Neural cell (in vitro differentiated cells): ENCODE measurements around the gene TOP1. TPM values are rescaled to one million over a fixed set of nuclear protein-coding genes. Genes with fewer than 3 reads are reported as not detected.

Experiments used
- H2AFZ ChIP-seq: fragments of 200-600, 300-800 bp; sonication (generic), shearing (Covaris generic); 2 replicates; pipeline ENCODE4 v1.6.0; 2014; ENCODE audit warnings: low read depth, mild to moderate bottlenecking, antibody characterized with exemption, low read length, moderate library complexity
- H3F3A ChIP-seq: fragments of 200-600 bp; shearing (Covaris generic); 2 replicates; pipeline ENCODE4 v1.6.1; 2016; ENCODE audit warnings: mild to moderate bottlenecking, moderate library complexity, mixed read lengths, antibody characterized with exemption, low read length; ENCODE audit not compliant: insufficient read depth, poor library complexity, severe bottlenecking
- H3K27ac ChIP-seq: fragments of 200-600, 300-800 bp; sonication (generic), shearing (Covaris generic); 2 replicates; pipeline ENCODE4 v1.5.1; 2014; ENCODE audit warnings: mild to moderate bottlenecking, low read length, moderate library complexity
- H3K27me3 ChIP-seq: fragments of 300-800, 200-600 bp; sonication (generic), shearing (Covaris generic); 2 replicates; pipeline ENCODE4 v1.6.0; 2014; ENCODE audit warnings: mild to moderate bottlenecking, low read depth, low read length, moderate library complexity; ENCODE audit not compliant: insufficient read depth
- H3K36me3 ChIP-seq: fragments of 300-800, 200-600 bp; sonication (generic), shearing (Covaris generic); 2 replicates; pipeline ENCODE4 v1.5.1; 2014; ENCODE audit warnings: mild to moderate bottlenecking, antibody characterized with exemption, low read length, moderate library complexity; ENCODE audit not compliant: insufficient read depth
- H3K4me2 ChIP-seq: fragments of 300-800, 200-600 bp; sonication (generic), shearing (Covaris generic); 2 replicates; pipeline ENCODE4 v1.6.0; 2014; ENCODE audit warnings: mild to moderate bottlenecking, low read length
- H3K4me3 ChIP-seq: fragments of 300-800, 200-600 bp; sonication (generic), shearing (Covaris generic); 2 replicates; pipeline ENCODE4 v1.5.1; 2014; ENCODE audit warnings: mild to moderate bottlenecking, low read length, moderate library complexity
- H3K79me2 ChIP-seq: fragments of 200-600 bp; shearing (Covaris generic); replicated peaks from 2 replicates; pipeline ENCODE4 v1.6.0; 2014; ENCODE audit warnings: mild to moderate bottlenecking, low read length, moderate library complexity; ENCODE audit not compliant: insufficient read depth
- H3K9ac ChIP-seq: fragments of 300-800, 200-600 bp; sonication (generic), shearing (Covaris generic); 2 replicates; pipeline ENCODE4 v1.6.1; 2016; ENCODE audit warnings: mild to moderate bottlenecking, low read length, mixed read lengths
- H3K9me2 ChIP-seq: fragments of 200-600 bp; shearing (Covaris generic); 2 replicates; pipeline ENCODE4 v1.6.1; 2016; ENCODE audit warnings: mild to moderate bottlenecking, low read length, mixed read lengths; ENCODE audit not compliant: insufficient read depth
- H3K9me3 ChIP-seq: fragments of 200-600, 300-800 bp; sonication (generic), shearing (Covaris generic); 2 replicates; pipeline ENCODE4 v1.6.1; 2016; ENCODE audit warnings: mild to moderate bottlenecking, mixed run types, low read length, moderate library complexity, mixed read lengths
- H4K20me1 ChIP-seq: fragments of 200-600 bp; shearing (Covaris generic); 2 replicates; pipeline ENCODE4 v1.6.1; 2016; ENCODE audit warnings: mild to moderate bottlenecking, mixed run types; ENCODE audit not compliant: insufficient read depth
- EP300 ChIP-seq: fragments of 450-650 bp; conservative IDR thresholded peaks from 2 replicates; pipeline ENCODE4 v1.6.1; 2014; ENCODE audit warnings: antibody characterized with exemption, mild to moderate bottlenecking, moderate library complexity; ENCODE audit not compliant: poor library complexity, severe bottlenecking
- EZH2 ChIP-seq: fragments of 200-600, 300-800 bp; shearing (Covaris generic), sonication (generic); IDR thresholded peaks from 2 replicates; pipeline ENCODE4 v1.6.1; 2014; ENCODE audit warnings: antibody characterized with exemption, low read length, borderline replicate concordance, mild to moderate bottlenecking; ENCODE audit not compliant: insufficient read depth, poor library complexity, severe bottlenecking
- MXI1 ChIP-seq: fragments of 450-650 bp; conservative IDR thresholded peaks from 2 replicates; pipeline ENCODE4 v1.6.1; 2014; ENCODE audit warnings: antibody characterized with exemption, mild to moderate bottlenecking; ENCODE audit not compliant: poor library complexity, severe bottlenecking
- POLR2AphosphoS5 ChIP-seq: IDR thresholded peaks from 2 replicates; pipeline ENCODE4 v1.6.1; 2012
- RAD21 ChIP-seq: fragments of 450-650 bp; conservative IDR thresholded peaks from 2 replicates; pipeline ENCODE4 v1.6.1; 2014; ENCODE audit warnings: antibody characterized with exemption, mild to moderate bottlenecking, moderate library complexity
- REST ChIP-seq: IDR thresholded peaks from 2 replicates; pipeline ENCODE4 v1.6.1; 2012; ENCODE audit warnings: borderline replicate concordance
- SMC3 ChIP-seq: fragments of 450-650 bp; conservative IDR thresholded peaks from 2 replicates; pipeline ENCODE4 v1.6.1; 2014; ENCODE audit warnings: antibody characterized with exemption, mild to moderate bottlenecking, moderate library complexity; ENCODE audit not compliant: poor library complexity
- TAF1 ChIP-seq: IDR thresholded peaks from 2 replicates; pipeline ENCODE4 v1.6.1; 2012; ENCODE audit warnings: low read depth
- polyA plus RNA-seq: library from polyadenylated mRNA; depleted of rRNA; stranded (reverse); fragments of >200 nt; gene quantifications from 2 replicates; pipeline ENCODE4 v1.2.3, GENCODE V29; 2014
- TF ChIP-seq, protein P1 (sequence below): fragments of 450-650 bp; IDR thresholded peaks from 2 replicates; pipeline ENCODE4 v1.5.1; 2014; ENCODE audit warnings: antibody characterized with exemption, mild to moderate bottlenecking, moderate library complexity; ENCODE audit not compliant: poor library complexity, severe bottlenecking

The TOP1 gene
- polyA plus RNA-seq, 1 donor from 2014 or later = 33.2 TPM

- H3K4me2 ChIP-seq = no peak overlapping the region
- no peak overlapping the region for H2AFZ ChIP-seq
- H3K9ac ChIP-seq = no peak overlapping the region
- peaks cover 96% of the 10 kb centered on the region for H3K79me2 ChIP-seq
- H3K36me3 ChIP-seq = no peaks in the 10 kb centered on the region
- no peaks in the 10 kb centered on the region for H3K27me3 ChIP-seq
- TF ChIP-seq TAF1 (no peak), MXI1 (no peak), RAD21 (no peak), EZH2 (no peak), REST (no peak)
- TF ChIP-seq, protein P1, sequence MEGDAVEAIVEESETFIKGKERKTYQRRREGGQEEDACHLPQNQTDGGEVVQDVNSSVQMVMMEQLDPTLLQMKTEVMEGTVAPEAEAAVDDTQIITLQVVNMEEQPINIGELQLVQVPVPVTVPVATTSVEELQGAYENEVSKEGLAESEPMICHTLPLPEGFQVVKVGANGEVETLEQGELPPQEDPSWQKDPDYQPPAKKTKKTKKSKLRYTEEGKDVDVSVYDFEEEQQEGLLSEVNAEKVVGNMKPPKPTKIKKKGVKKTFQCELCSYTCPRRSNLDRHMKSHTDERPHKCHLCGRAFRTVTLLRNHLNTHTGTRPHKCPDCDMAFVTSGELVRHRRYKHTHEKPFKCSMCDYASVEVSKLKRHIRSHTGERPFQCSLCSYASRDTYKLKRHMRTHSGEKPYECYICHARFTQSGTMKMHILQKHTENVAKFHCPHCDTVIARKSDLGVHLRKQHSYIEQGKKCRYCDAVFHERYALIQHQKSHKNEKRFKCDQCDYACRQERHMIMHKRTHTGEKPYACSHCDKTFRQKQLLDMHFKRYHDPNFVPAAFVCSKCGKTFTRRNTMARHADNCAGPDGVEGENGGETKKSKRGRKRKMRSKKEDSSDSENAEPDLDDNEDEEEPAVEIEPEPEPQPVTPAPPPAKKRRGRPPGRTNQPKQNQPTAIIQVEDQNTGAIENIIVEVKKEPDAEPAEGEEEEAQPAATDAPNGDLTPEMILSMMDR = no peak
- H3K9me2 ChIP-seq = no peaks in the 10 kb centered on the region
- no peak overlapping the region for H3K4me3 ChIP-seq
- H3K9me3 ChIP-seq = no peaks in the 10 kb centered on the region
- peaks cover 25% of the 10 kb centered on the region for H4K20me1 ChIP-seq
- no peak overlapping the region for H3K27ac ChIP-seq
- no peaks in the 10 kb centered on the region for H3F3A ChIP-seq
These were observed 6.6 kb downstream of the TOP1 start for GRCh38 chr20:41035207-41035606.

DNA sequence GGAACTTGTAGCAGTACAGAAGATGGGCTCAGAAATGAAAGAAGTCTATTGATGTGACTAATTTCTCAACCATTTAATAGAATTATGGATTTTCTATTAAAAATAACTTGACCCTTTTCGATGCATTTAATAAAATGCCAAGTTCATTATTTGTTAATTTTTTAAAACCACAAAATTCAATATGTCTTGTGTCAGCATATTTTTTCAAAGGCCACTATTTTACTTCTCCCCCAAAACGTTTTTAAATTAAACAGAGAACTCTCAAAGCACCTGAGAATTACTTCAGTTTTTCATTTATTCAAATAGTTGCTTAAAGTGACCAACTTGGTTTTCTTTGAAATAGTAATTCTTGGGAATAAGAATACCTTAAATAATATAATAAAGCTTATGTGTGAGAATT lies 8.6 kb downstream of the TOP1 start:
- Histone ChIP-seq H3K9me2 (no peaks in the 10 kb centered on the region), H3K27ac (no peak overlapping the region), H3K79me2 (peaks cover 94% of the 10 kb centered on the region), H3K9ac (no peak overlapping the region), H3K4me2 (no peak overlapping the region), H3K27me3 (no peaks in the 10 kb centered on the region), H3K4me3 (no peak overlapping the region), H2AFZ (no peak overlapping the region), H3K9me3 (no peaks in the 10 kb centered on the region), H3F3A (no peaks in the 10 kb centered on the region), H4K20me1 (peaks cover 12% of the 10 kb centered on the region), H3K36me3 (no peaks in the 10 kb centered on the region)
- TF ChIP-seq, protein P1 = no peak
- TF ChIP-seq REST (no peak), TAF1 (no peak), EZH2 (no peak), RAD21 (no peak), POLR2AphosphoS5 (no peak), EP300 (no peak), SMC3 (no peak), MXI1 (no peak)
